ENCODE measurements around the gene ATP8A2.

- no peak for TF ChIP-seq EP300 (IDR thresholded peaks at IDR 0.05; ENCODE audit: low read depth)
- no peak for TF ChIP-seq POLR2AphosphoS5 (IDR thresholded peaks at IDR 0.05)
- no peak for TF ChIP-seq CTCF (IDR thresholded peaks at IDR 0.05)
These were observed 541.2 kb downstream of the ATP8A2 start for GRCh38 chr13:25912961-25913360.

Data from transverse colon (tissue), 4 donors.